Fibroblast of mammary gland (primary cell): ENCODE measurements around the gene SEC14L1.
"Not testable (repeated sequence)": the region's sequence is repeated elsewhere in the genome, so short reads cannot be mapped to it uniquely, and the experiment has no call there.

ENCODE experiments used
- DNase-seq: peaks from one replicate; pipeline ENCODE4 v3.0.0-alpha.2; 2010; ENCODE audit warnings: low read depth
- H3K4me3 ChIP-seq: 2 replicates; pipeline ENCODE4 v1.5.1; 2011; ENCODE audit warnings: low read depth, mild to moderate bottlenecking, low read length, moderate library complexity; ENCODE audit not compliant: control insufficient read depth
- CTCF ChIP-seq: conservative IDR thresholded peaks from 2 replicates; pipeline ENCODE4 v1.5.1; 2011; ENCODE audit warnings: low read depth, low read length, inconsistent platforms; ENCODE audit not compliant: control insufficient read depth, insufficient read depth

Gene SEC14L1

GRCh38 chr17:77246110-77247047 lies 105.6 kb downstream of the SEC14L1 start:
- no peak for DNase-seq
- H3K4me3 ChIP-seq: peak overlapping the region; percentile 51
- TF ChIP-seq CTCF: no peak

GRCh38 chr17:77247048-77247541 lies 106.3 kb downstream of the SEC14L1 start:
- H3K4me3 ChIP-seq: peak overlapping the region; percentile 51
- DNase-seq: peak; percentile 59
- TF ChIP-seq CTCF: peak; percentile 70

- no peak for TF ChIP-seq CTCF
- no peak for DNase-seq
- H3K4me3 ChIP-seq: no peak overlapping the region
These were observed 106.8 kb downstream of the SEC14L1 start for GRCh38 chr17:77247609-77248008.

GRCh38 chr17:77248216-77249114 lies 107.7 kb downstream of the SEC14L1 start:
- no peak for DNase-seq
- no peak overlapping the region for H3K4me3 ChIP-seq
- no peak for TF ChIP-seq CTCF

- TF ChIP-seq CTCF: no peak
- no peak overlapping the region for H3K4me3 ChIP-seq
- DNase-seq: no peak
These were observed 110.9 kb downstream of the SEC14L1 start for GRCh38 chr17:77251622-77252183.

- H3K4me3 ChIP-seq: not testable (repeated sequence)
- DNase-seq: peak; percentile 74
These were observed 111.5 kb downstream of the SEC14L1 start for GRCh38 chr17:77252306-77252705.
